K562 (cell line): ENCODE measurements around the gene SERPING1. TPM values are rescaled to one million over a fixed set of nuclear protein-coding genes. Genes with fewer than 3 reads are reported as not detected.

Source experiments
- ATAC-seq: fragments of 200-7000 bp; cut with Tn5 transposase; 3 replicates; pipeline ENCODE4 v1.9.1; 2020; ENCODE audit warnings: moderate library complexity
- BruUV-seq: library from RNA; stranded (reverse); fragments of 400-500 nt; replicated peaks from 2 replicates; lab custom pipeline; 2021; lab: Mats Ljungman, UMichigan
- CTCF ChIA-PET: fragments of 300-600 bp; formaldehyde crosslinking; extraction: SDS; loops from one replicate; lab custom pipeline; 2021; ENCODE audit warnings: low intra/inter-chr PET ratio; lab: Yijun Ruan, JAX
- POLR2A ChIA-PET: fragments of 300-600, 350-650 bp; sonication (Branson Sonifier 250); formaldehyde crosslinking; extraction: SDS; loops from one replicate; lab custom pipeline; 2021; ENCODE audit warnings: antibody characterized with exemption, inconsistent platforms; lab: Yijun Ruan, JAX
- DNase-seq, 4 experiments: peaks; one replicate each; pipeline versions ENCODE4 v3.0.0 to v3.0.0-alpha.2; 2011 to 2018; ENCODE audit warnings: low spot score in 3 of 4, mixed read lengths in 3 of 4; ENCODE audit errors: extremely low read depth in 1 of 4
- FAIRE-seq: peaks from 2 replicates; lab custom pipeline; 2011; peaks lifted over from hg19 to GRCh38; lab: Jason Lieb, UNC
- H2AFZ ChIP-seq: 2 replicates; pipeline ENCODE4 v1.6.0; 2011; ENCODE audit warnings: low read depth, low read length, control low read depth, inconsistent platforms
- H3K27ac ChIP-seq: fragments of 200-600 bp; 3 replicates; pipeline ENCODE4 v1.8.0; 2011; ENCODE audit warnings: low read depth, mild to moderate bottlenecking, control low read depth, inconsistent platforms, low read length, moderate library complexity, mixed read lengths; ENCODE audit errors: extremely low read depth
- H3K27me3 ChIP-seq, 2 experiments: fragments of 300-600 bp in 1 of 2; 2 replicates in 1 of 2; 3 replicates in 1 of 2; pipeline versions ENCODE4 v1.6.0 to v1.8.0; 2011; ENCODE audit warnings: inconsistent platforms in 2 of 2, low read length in 2 of 2, mild to moderate bottlenecking in 1 of 2, mixed read lengths in 1 of 2, moderate library complexity in 1 of 2; ENCODE audit not compliant: control insufficient read depth in 2 of 2, insufficient read depth in 2 of 2
- H3K36me3 ChIP-seq: fragments of 300-600 bp; 3 replicates; pipeline ENCODE4 v1.8.0; 2011; ENCODE audit warnings: mild to moderate bottlenecking, low read length, inconsistent platforms; ENCODE audit not compliant: control insufficient read depth, insufficient read depth
- H3K4me1 ChIP-seq, 2 experiments: fragments of 200-600 bp in 1 of 2; replicated peaks in 1 of 2; 2 replicates in 1 of 2; 3 replicates in 1 of 2; pipeline versions ENCODE4 v1.5.1 to v1.8.0; 2011; ENCODE audit warnings: inconsistent platforms in 2 of 2, low read length in 2 of 2, mild to moderate bottlenecking in 1 of 2, mixed read lengths in 1 of 2, moderate library complexity in 1 of 2; ENCODE audit not compliant: control insufficient read depth in 2 of 2, insufficient read depth in 2 of 2
- H3K4me2 ChIP-seq: 2 replicates; pipeline ENCODE4 v1.6.1; 2011; ENCODE audit warnings: low read length, control low read depth, inconsistent platforms, mixed read lengths; ENCODE audit not compliant: insufficient read depth
- H3K4me3 ChIP-seq: fragments of 200-600 bp; sonication (generic), shearing (Covaris generic); 2 replicates; pipeline ENCODE4 v1.5.1; 2016; ENCODE audit warnings: control low read depth, inconsistent platforms
- H3K79me2 ChIP-seq: fragments of 200-600 bp; 3 replicates; pipeline ENCODE4 v1.8.0; 2011; ENCODE audit warnings: low read length, inconsistent platforms; ENCODE audit not compliant: control insufficient read depth, insufficient read depth
- H3K9ac ChIP-seq, 2 experiments: 2 replicates each; pipeline versions ENCODE4 v1.6.0 to v1.6.1; 2011; ENCODE audit warnings: low read depth in 2 of 2, low read length in 2 of 2, control low read depth in 1 of 2, inconsistent platforms in 1 of 2, mild to moderate bottlenecking in 1 of 2, mixed read lengths in 1 of 2; ENCODE audit not compliant: insufficient read depth in 1 of 2
- H3K9me1 ChIP-seq: one replicate; pipeline ENCODE4 v1.6.0; 2011; ENCODE audit warnings: inconsistent platforms, mild to moderate bottlenecking, low read length, moderate library complexity; ENCODE audit not compliant: control insufficient read depth, insufficient read depth
- H3K9me3 ChIP-seq: replicated peaks from 2 replicates; pipeline ENCODE4 v1.5.1; 2011; ENCODE audit warnings: low read depth, low read length, inconsistent platforms; ENCODE audit not compliant: control insufficient read depth, insufficient read depth
- H4K20me1 ChIP-seq: replicated peaks from 2 replicates; pipeline ENCODE4 v1.6.1; 2011; ENCODE audit warnings: low read length, inconsistent platforms, mixed read lengths; ENCODE audit not compliant: control insufficient read depth, insufficient read depth
- BCLAF1 ChIP-seq, 2 experiments: fragments of 450-650 bp in 1 of 2; IDR thresholded peaks; 2 replicates each; pipeline ENCODE4 v1.6.1; 2011 to 2017; ENCODE audit warnings: low read depth in 2 of 2, antibody characterized with exemption in 1 of 2, borderline replicate concordance in 1 of 2, low read length in 1 of 2, mild to moderate bottlenecking in 1 of 2, mixed read lengths in 1 of 2; ENCODE audit not compliant: control insufficient read depth in 1 of 2
- NKRF ChIP-seq: fragments of 450-650 bp; IDR thresholded peaks from 2 replicates; pipeline ENCODE4 v1.6.1; 2016; ENCODE audit warnings: borderline replicate concordance
- PRPF4 ChIP-seq: fragments of 200-400 bp; formaldehyde crosslinking; IDR thresholded peaks from one replicate; pipeline ENCODE4 v1.6.1; 2017; ENCODE audit warnings: low read length, low read depth, mild to moderate bottlenecking; ENCODE audit not compliant: insufficient read depth, poor library complexity, severe bottlenecking
- STAT5A ChIP-seq: IDR thresholded peaks from 2 replicates; pipeline ENCODE4 v1.6.1; 2012; ENCODE audit warnings: low read length, inconsistent platforms, borderline replicate concordance
- TEAD2 ChIP-seq: fragments of 450-650 bp; IDR thresholded peaks from 2 replicates; pipeline ENCODE4 v1.6.1; 2016; ENCODE audit warnings: missing genetic modification characterization, control low read depth, missing compliant biosample characterization
- ZC3H11A ChIP-seq: IDR thresholded peaks from 2 replicates; pipeline ENCODE4 v1.6.1; 2012; ENCODE audit warnings: low read depth, low read length, improper control_type of control experiment
- ZHX1 ChIP-seq: fragments of 150-350 bp; conservative IDR thresholded peaks from 2 replicates; pipeline ENCODE4 v1.6.1; 2014; ENCODE audit warnings: low read length
- WGBS: fragments of 100-300 bp; shearing (Covaris generic); methylation state at CpG from one replicate; pipeline ENCODE4 v1.1.6; 2016; ENCODE audit warnings: low coverage, mixed read lengths; ENCODE audit not compliant: insufficient coverage; ENCODE audit errors: missing lambda C conversion rate; 5-methylcytosine and 5-hydroxymethylcytosine counted together
- in situ Hi-C: fragments of 300-500 bp; cut with MboI; formaldehyde crosslinking; loops from 4 replicates; pipeline ENCODE4 v1.15.0; 2018; ENCODE audit warnings: inconsistent platforms, mixed read lengths
- intact Hi-C: fragments of 100-400 bp; cut with micrococcal nuclease; formaldehyde crosslinking; loops from 2 replicates; pipeline ENCODE4 v1.14.2; 2022
- polyA plus RNA-seq, 8 experiments: library from polyadenylated mRNA; depleted of rRNA in 4 of 8; stranded (reverse) in 5 of 8; unstranded in 3 of 8; fragments of >200 nt; fragmentation: Nextera tagmentation in 2 of 8; fragmentation: Illumina TruSeq in 1 of 8; extraction: Ambion mirVana in 2 of 8; extraction: Trizol in 1 of 8; gene quantifications; 2 replicates each; pipeline versions ENCODE4 v1.2.1 to v1.2.3, GENCODE V29; 2011 to 2014; ENCODE audit warnings: inconsistent platforms in 1 of 8, missing spikeins in 1 of 8
- total RNA-seq, 7 experiments: library from RNA; depleted of rRNA in 6 of 7; stranded (reverse); fragments of >200 nt in 6 of 7; fragmentation: Illumina TruSeq in 2 of 7; extraction: Trizol in 2 of 7; gene quantifications; 2 replicates each; pipeline versions ENCODE4 v1.2.1 to v1.2.3, GENCODE V29; 2011 to 2021; ENCODE audit warnings: low replicate concordance in 1 of 7

Gene SERPING1
- total and polyA plus RNA-seq, 9 of the 15 experiments (the other 6 are each of a cell fraction or from before 2014, with no cell fraction given): 0.10 to 1.00 (median 0.21) TPM; not detected in 2

- 96% methylated on average over 14 of the region's 14 CpGs for WGBS
- TF ChIP-seq PRPF4: no peak
- no peak for TF ChIP-seq ZC3H11A
- TF ChIP-seq NKRF: no peak
- TF ChIP-seq TEAD2 (tag): no peak
- TF ChIP-seq ZHX1: no peak
- no peak for TF ChIP-seq BCLAF1 (IDR thresholded peaks at IDR 0.05; ENCODE audit: borderline replicate concordance in 1 of 2, control insufficient read depth in 1 of 2, low read depth in 2 of 2, low read length in 1 of 2)
- no peak for TF ChIP-seq STAT5A
- Histone ChIP-seq H3K4me1 (peaks cover 0 to 6% of the 10 kb centered on the region in 2 experiments; a peak in 1 of 5 replicates), H3K27me3 (no peaks in the 10 kb centered on the region), H4K20me1 (no peaks in the 10 kb centered on the region), H3K9me3 (no peaks in the 10 kb centered on the region), H3K9me1 (no peaks in the 10 kb centered on the region), H3K79me2 (peaks cover 23% of the 10 kb centered on the region), H2AFZ (no peak overlapping the region), H3K4me3 (no peak overlapping the region), H3K36me3 (peaks cover 34% of the 10 kb centered on the region; the same call in 2 of the 3 replicates), H3K4me2 (no peak overlapping the region), H3K27ac (no peak overlapping the region), H3K9ac (peak overlapping the region in 1 of 2 experiments; percentile 38; a peak in 1 of 4 replicates)
- ChIA-PET POLR2A (no interaction called here), CTCF (no interaction called here)
- ATAC-seq (no peak), DNase-seq (no peak), FAIRE-seq (no peak)
- BruUV-seq: no TSS peak
- intact Hi-C loops: loop anchor here (10.0 kb wide), 1 partner anchor 405 kb away; no protein-coding TSS in a partner anchor
- in situ Hi-C loops: loop anchor here (10.0 to 25.0 kb wide), 2 partner anchors 145 to 853 kb away; partner anchors contain the start of gene OR5B21
Measured at GRCh38 chr11:57659669-57660068, 62.2 kb downstream of the SERPING1 start.
